Retina (tissue), 1 donor: ENCODE results near the gene PPDPF.
"Not testable (repeated sequence)": the region's sequence is repeated elsewhere in the genome, so short reads cannot be mapped to it uniquely, and the experiment has no call there.

Experiments used
- DNase-seq: peaks from one replicate; pipeline ENCODE4 v3.0.0-alpha.2; 2016

PPDPF gene

DNA sequence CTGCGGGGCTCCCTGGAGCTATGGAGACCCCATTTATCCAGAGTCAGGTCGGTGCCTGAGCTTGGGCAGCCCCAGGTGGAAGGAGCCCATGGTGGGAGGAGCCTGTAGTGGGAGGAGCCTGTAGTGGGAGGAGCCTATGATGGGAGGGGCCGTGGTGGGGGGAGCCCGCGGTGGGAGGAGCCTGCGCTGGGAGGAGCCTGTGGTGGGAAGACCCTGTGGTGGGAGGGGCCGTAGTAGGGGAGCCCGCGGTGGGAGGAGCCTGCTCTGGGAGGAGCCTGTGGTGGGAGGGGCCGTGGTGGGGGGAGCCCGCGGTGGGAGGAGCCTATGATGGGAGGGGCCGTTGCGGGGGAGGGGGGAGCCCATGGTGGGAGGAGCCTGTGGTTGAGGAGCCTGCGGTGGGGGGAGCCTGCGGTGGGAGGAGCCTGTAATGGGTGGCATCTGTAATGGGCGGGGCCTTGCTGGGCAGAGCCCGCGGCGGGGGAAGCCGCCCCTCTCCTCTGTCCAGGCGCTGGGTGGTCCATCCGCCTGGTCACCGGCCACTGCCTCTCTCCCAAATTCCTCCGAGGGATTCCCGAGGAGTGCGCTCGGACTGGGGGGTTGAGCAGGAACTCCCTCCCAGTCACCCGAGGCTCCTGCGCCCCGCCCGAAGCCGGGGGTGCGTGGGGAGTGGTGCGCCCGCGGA is 32.8 kb downstream of the PPDPF start:
- DNase-seq: peak; percentile 84

DNA sequence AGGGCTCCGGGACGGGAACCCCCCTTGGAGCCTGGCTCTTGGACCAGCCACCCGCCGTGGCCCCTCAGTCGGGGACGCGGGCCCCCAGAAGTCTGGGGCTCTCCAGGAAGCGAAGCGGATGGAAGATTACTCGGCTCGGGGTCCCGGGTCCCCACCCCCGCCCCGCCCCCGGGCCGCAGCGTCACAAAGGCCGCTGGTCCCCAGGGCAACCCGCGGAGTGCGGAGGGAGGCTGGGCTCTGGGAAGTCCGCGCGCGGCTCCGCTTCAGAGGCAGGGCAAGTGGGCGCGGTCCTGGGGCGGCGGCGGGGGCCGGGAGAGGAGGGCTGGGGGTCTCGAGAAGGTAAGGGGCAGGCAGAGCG is 33.3 kb downstream of the PPDPF start, which contains the start of gene FNDC11:
Gene FNDC11 (plus strand): TSS at position 227 of the 358 bp plus-strand sequence. CDS start 1,505 bp downstream, outside the sequence.
- no peak for DNase-seq

DNA sequence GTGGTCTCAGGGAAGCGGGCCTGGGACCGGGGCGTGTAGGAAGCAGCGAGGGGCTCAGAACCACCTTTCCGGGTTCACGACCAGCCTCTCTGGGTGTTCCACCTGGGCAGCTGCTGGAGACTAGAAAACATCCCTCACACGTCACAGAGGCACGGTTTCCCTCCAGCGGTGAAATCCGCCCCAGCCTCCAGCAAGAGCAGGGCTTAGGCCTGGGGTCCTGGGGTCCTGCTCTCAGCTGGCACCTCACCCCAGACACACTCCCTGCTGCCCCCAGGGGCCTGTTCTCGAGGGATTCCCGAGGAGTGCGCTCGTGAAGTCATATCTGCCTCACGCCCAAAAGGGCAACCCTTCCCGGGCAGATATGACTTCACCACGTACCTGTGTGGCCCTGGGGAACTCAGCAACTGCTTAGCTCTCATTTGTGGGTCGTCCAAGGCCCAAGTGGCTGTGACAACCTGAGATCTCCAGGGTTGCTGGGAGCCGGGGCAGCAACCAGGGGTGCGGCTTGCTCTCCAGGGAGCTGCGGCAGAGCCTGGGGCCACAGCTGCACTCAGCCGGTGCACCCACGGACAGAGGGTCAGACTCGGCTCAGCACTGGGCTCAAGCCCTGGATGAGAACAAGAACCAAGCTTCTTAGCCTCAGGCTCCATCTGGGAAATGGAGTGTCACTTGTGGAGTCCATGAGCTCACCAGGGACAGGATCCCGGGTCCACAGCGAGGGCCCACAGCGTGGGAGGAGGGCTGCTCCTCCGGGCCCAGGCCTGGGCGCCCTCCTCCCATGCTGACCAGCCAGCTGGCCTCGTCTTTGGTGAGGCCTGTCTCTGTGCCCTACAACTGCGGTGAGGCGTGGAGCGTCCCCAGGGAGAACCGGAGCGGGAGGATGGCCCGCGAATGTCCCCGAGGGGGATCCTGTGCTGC is 34.1 kb downstream of the PPDPF start:
- peak; percentile 57 for DNase-seq

DNA sequence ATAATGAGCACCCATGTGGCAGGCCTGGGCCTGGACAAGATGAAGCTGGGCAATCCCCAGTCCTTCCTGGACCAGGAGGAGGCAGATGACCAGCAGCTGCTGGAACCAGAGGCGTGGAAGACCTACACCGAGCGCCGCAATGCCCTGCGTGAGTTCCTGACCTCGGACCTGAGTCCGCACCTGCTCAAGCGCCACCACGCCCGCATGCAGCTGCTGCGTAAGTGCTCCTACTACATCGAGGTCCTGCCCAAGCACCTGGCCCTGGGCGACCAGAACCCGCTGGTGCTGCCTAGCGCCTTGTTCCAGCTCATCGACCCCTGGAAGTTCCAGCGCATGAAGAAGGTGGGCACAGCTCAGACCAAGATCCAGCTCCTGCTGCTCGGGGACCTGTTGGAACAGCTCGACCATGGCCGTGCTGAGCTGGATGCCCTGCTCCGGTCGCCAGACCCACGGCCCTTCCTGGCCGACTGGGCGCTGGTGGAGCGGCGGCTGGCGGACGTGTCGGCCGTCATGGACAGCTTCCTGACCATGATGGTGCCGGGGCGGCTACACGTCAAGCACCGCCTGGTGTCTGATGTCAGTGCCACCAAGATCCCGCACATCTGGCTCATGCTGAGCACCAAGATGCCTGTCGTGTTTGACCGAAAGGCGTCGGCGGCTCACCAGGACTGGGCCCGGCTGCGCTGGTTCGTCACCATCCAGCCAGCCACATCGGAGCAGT is 35.3 kb downstream of the PPDPF start:
- DNase-seq: no peak

DNA sequence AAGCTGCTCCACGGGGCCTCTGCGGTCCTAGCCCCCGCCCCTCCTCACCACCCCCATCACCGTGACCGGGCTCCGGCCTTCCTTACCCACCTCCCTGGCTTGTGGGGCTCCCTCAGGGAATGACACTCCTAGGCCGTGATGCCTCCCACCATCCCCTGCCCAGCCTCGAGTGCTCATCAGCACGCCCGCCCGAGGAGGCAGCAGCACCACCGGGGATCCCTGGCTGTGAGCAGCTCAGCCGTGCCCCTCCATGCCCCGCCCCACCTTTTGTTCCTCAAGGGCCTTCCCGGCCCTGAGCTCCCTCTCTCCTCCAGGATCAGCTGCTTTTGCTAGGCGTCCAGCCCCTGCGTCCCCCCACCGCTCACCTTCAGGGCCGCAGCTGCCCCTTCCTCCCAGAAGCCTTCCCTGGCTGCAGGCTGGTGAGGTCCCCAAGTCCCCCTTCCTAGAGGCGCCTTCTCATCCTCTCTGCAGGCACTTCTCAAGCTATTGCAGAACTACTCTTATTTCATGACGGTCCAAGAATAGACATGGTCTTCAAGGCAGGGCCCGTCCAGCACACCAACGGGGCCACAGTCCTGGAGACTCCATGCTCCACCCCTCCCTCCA is 36.4 kb downstream of the PPDPF start:
- no peak for DNase-seq

DNA sequence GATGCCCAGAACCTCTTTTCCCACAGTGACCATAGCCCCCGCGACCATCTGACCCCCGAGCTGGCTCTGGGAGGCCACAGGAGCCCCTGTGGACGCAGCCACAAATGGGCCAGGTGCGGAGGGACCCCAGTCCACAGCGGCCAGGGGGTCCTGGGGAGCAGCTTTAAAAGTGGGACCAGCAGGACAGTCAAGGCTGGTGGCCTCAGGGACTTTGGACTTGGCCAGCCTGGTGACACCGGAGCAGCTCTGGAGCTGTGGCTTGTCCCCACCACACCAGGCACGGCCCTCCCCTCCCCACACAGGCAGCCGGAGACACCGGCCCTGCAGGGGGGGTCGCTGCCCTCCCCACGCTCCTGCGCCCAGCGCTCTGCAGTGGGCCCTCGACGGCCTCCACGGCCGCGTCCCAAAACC is 36.9 kb downstream of the PPDPF start:
- no peak for DNase-seq

DNA sequence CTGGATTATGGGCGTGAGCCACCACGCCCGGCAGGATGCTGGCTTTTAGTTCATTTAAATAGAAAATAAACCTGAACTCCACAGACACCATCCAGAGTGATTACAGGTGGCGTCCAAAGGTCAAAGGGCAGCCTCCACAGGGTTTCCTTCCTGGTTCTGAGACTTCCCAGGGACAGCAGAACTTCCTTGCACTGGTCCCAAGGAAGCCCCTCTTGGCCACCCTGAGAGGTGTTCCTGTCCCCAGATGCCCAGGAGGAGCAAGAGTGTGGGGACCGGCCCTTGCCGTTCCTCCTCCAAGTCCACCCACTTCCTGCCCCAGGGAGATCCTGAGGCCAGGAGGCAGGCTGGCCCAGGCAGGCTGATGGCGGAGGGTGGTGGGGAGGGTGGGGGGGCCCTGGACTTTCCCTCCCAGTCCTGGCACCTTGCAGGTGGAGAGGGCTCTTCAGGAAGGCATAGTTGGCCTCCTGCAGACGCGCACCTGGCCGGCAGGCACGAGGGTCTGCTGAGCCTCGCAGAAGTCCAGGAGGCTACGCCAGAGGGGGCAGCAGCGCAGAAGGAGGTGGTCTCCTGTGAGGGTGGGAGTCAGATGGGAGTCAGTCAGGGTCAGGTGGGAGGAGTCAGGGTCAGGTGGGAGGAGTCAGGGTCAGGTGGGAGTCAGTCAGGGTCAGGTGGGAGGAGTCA is 38.4 kb downstream of the PPDPF start:
- no peak for DNase-seq

DNA sequence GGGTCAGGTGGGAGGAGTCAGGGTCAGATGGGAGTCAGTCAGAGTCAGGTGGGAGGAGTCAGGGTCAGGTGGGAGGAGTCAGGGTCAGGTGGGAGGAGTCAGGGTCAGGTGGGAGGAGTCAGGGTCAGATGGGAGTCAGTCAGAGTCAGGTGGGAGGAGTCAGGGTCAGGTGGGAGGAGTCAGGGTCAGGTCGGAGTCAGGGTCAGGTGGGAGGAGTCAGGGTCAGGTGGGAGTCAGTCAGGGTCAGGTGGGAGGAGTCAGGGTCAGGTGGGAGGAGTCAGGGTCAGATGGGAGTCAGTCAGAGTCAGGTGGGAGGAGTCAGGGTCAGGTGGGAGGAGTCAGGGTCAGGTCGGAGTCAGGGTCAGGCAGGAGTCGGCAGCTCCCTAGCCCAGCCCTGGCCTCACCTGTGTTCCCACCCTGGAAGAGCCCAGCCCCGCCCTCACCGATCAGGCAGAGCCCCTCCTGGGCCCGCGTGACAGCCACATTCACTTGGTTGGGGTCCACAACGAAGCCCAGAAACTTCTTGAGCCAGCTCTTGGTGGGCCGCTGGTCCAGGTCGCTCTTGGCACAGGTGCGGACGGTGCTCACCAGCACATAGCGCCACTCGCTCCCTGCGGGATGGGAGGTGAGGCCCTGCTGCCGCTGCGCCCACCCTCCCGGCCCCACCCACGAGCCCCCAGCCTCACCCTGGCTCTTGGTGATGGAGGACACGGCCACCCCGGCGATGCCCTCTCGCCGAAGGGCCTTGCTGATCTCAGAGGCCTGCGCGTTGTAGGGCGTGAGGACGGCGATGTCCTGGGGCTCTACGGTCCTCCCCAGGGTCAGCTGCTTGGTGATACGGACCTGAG is 39.1 kb downstream of the PPDPF start:
- not testable (repeated sequence) for DNase-seq

DNA sequence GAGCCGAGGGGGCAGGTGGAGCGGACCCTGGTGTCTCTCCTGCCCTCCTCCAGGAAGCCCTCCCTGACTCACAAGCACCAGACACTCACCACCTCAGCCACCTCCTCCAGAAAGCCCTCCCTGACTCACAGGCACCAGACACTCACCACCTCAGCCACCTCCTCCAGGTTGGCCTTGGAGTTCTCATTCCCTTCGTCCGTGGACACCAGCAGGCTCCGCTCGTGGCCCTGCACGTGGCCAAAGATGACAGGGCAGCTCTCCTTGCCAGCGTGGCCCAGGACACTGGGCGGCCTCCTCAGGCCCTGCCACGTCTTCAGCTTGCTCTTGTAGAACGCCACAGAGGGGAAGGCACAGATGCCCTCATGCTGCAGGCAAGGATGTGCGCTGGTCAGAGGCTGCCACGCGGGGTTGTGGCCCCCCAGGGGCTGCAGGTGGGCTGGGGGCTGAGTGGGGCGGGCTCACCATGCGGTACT is 39.8 kb downstream of the PPDPF start:
- no peak for DNase-seq

DNA sequence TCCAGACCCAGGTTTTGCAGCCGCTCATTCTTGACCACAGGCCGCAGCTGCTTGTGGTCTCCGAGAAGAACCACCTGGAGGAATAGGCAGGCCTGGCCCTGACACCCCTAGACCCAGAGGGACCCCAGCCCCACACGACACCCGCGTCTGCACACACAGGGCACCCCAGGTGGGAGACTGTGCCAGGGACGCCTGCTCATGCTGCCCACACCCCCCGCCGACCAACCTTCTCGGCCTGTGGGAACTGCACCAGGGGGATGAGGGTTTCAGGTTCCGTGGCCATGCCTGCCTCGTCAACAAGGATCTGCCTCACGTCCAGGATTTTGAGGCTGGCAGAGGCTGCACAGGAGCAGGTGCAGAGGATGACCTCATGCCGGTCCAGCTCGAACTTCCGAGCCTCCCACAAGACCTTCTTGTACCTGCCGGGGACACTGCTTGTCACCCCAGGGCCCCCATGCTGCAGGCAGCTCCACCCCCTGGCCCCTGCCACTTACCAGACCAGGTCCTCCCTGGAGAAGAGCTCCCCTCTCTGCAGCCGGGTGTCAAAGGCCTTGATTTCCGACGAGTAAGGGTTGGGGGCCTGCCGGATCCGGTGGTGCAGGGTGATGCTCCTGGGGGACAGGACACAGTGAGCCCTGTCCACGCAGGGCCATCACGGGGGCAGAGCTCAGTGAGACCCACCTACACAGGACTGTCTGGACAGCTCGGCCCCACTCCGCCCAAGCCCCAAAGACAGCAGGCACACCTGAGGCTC is 40.5 kb downstream of the PPDPF start:
- DNase-seq: no peak

DNA sequence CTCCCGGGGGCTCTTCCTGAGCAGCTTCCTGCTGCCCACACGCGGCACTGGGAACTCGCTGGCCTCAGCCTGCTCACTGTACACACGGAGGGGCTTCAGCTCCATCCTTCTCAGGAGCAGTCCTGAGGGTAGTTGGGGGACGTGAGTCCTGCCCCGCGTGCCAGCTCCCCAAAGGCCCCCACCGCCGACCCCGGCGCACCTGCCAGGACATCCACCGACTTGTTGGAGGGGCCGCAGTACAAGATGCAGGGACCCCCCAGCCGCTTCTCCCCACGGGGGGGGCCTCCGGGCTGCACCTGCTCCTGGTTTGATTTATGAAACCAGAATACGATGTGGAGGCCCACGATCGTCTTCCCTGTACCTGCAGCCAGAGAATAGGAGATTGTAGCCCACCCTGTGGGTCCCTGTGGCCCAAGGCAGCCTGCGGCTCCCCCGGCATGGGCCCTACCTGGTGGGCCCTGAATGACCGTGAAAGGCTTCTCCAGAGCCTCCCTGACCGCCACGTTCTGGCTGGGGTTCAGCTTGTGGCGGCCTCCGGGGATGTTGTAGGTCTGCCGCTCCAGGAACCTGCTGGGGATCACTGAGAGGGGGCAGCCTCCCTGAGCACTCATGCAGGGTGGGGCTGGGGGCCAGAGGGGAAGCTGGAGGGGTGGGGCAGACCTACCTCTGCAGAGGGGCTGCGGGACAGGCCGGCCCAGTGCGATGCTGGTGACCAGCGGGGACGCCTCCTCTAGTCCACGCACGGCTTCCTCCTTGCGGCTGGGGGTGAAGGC is 41.2 kb downstream of the PPDPF start:
- DNase-seq: no peak

DNA sequence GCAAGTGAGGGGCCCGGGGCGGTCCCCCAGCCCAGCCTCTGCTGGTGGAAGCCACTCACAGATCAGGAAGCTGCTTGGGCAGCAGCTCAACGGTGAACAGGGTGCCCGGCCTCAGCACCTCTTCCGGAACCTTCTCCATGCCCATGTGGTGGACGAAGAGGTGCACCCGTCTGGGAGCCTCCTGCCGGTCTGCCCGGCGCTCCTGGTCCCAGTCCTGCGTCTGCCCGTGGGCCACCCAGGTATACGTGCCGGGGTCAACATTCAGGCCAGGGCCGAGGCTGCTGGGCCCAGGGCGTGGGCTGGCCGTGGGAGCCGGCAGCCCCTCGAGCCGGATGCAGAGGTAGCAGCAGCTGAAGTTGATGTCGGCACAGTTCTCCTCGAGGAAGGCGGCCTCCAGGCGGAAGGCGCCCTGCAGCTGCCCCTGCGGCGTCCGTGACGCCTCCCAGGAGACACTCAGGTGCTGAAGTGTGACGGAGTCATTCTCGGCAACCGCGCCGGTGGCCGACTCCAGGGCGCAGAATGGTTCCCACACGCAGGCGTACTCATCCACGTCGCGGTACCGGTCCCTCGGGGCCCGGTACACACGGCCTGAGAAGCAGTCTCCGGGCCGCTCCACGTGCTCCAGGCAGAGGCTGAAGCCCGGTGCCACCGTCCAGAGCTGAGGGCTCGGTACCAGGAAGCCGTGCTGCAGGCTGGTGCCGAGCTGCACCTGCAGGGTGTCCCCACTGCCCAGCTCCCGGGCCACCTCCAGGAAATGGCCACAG is 42.1 kb downstream of the PPDPF start:
- DNase-seq: no peak

DNA sequence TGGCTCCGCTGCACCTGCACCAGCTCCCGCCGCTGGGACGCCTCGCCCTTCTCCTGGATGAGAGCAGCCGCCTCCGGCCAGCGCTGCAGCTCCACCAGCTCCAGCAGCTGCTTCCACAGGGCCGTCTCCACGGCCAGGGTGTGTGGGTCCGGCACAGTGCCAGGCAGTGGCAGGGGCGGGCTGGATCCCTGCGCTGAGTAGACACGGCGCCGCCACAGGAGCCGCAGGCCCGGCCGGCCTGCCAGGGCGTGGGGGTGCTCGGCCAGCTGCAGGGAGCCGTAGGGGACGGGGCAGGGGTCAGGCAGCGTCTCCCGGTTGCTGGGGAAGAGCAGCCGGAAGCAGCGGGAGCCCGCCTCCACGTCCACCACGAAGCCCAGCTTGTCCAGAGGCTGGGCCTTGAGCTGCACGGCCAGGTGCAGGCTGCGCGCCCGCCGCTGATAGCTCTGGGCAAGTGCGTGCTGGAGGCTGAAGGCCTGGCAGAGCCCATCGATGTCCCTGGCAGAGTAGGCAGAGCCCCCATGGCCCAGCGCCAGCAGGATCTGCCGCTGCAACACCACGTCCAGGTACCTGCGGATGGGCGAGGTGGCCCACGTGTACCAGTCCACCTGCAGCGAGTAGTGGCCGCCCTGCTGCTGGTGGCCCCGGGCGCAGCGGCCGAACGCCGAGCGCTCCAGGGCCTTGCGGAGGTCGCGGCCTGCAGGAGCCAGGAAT is 42.8 kb downstream of the PPDPF start:
- no peak for DNase-seq

DNA sequence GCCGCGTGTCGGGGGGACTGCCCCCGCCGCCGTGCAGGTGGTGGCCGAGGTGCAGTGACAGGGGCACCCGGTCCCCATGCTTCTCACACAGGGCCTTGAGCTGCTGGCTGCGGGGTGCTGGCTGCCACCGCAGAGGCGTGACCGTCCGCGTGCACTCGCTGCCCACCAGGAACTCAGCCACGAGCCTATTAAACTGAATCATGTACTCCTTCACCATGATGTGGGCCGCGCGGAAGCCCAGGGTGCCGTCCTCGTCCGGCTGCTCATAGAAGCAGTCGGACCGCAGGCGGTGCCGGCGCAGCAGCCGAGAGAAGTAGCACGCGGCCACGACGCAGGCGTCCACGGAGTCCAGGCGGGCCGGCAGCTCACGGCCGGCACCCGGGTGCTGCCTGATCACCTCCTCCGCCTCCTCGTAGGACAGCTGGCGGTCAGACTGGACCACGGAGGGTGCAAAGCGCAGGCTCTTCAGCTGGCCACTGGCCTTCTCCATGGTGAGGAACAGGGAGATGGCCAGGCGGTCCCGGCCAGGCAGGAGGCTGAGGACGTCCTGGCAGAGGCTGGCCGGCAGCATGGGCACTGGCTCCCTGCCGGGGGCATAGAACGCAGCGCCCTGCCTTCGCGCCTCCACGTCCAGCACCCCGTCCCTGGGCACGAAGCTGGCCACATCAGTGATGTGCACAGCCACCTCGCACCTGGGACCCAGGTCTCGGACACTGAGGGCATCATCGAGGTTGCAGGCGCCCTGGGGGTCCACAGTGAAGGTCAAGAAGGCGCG is 43.7 kb downstream of the PPDPF start:
- no peak for DNase-seq

DNA sequence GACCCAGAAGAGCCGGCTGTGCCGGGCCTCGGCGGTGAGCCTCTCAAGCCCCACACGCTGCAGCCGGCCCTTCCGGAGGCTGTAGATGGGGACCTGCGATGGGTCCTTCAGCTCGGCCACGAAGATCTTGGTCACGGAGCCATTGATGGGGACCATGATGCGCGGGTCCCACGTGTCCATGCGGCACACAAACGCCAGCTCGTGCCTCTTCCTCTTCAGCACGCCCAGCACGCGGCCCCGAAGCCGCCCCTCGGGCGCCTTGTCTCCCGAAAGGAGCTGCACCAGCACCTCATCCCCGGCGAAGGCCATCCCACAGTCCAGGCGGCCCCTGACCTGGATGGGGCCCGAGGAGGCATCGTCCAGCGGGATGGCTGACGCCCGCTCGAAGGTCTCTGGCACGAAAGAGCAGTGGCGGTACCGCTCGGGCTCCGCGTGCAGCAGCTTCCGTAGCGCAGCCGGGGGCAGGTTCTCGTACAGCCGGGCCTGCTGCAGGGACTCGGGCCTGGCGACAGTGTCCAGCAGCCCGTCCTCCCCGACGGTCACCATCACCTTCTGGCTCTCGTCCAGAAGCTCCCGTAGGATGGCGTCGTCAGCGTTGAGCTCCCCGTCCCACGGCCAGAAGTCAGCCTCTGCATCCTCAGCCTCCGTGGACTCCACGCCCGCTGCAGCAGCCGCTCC is 44.6 kb downstream of the PPDPF start:
- no peak for DNase-seq

DNA sequence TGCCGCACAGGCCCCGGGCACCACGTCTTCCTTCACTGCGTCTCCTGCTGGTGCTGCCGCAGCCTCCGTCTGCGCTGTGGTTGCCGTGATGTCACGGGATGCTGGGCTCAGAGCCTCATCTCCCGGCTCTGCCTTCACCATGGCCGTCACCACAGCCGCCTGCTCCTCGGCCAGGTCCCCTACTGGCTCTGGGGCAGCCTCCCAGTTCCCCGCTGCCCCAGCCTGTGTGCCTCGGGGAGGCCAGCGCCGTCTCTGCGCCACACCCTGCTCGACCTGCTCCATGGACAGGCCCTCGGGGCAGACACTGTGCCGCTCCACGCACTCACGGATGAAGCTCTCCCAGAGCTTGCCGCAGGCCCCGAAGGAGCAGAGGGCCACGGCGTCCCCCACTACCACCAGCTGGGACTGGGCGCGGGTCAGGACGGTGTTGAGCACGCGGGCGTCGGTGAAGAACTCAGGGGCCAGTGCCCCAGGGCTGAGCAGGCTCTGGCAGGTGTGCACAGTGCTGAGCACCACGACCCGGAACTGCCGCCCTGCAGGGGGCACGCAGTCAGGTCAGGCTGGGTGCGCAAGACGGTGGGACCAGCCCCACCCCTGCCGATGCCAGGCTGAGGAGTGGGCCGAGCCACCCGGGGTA is 45.3 kb downstream of the PPDPF start:
- DNase-seq: no peak
